Measurements from ENCODE around the gene TBC1D22A.

Gene TBC1D22A

GRCh38 chr22:47187176-47187957, 424.9 kb downstream of the TBC1D22A start:
- DNase-seq, result no peak

GRCh38 chr22:47188261-47189055, 426.0 kb downstream of the TBC1D22A start:
- no peak for DNase-seq

- no peak for DNase-seq
Observed at GRCh38 chr22:47189056-47189916, 426.8 kb downstream of the TBC1D22A start.

- peak; percentile 15 for DNase-seq
Observed at GRCh38 chr22:47190276-47190956, 428.0 kb downstream of the TBC1D22A start.

GRCh38 chr22:47190957-47191670, 428.7 kb downstream of the TBC1D22A start:
- no peak for DNase-seq

- no peak for DNase-seq
Observed at GRCh38 chr22:47191671-47192650, 429.5 kb downstream of the TBC1D22A start.

GRCh38 chr22:47192651-47193437, 430.4 kb downstream of the TBC1D22A start:
- DNase-seq, result peak; percentile 40

GRCh38 chr22:47193606-47194329, 431.3 kb downstream of the TBC1D22A start:
- no peak for DNase-seq

GRCh38 chr22:47194476-47195155, 432.2 kb downstream of the TBC1D22A start:
- no peak for DNase-seq

- no peak for DNase-seq
Observed at GRCh38 chr22:47195156-47195483, 432.7 kb downstream of the TBC1D22A start.

GRCh38 chr22:47195484-47196165, 433.2 kb downstream of the TBC1D22A start:
- DNase-seq, result no peak

- DNase-seq, result no peak
Observed at GRCh38 chr22:47196166-47196849, 433.9 kb downstream of the TBC1D22A start.

- DNase-seq, result no peak
Observed at GRCh38 chr22:47196881-47197772, 434.7 kb downstream of the TBC1D22A start.

GRCh38 chr22:47197773-47198500, 435.5 kb downstream of the TBC1D22A start:
- DNase-seq, result no peak

- no peak for DNase-seq
Observed at GRCh38 chr22:47198801-47199251, 436.4 kb downstream of the TBC1D22A start.

Measured in NCI-H82 (cell line).